NCI-H82 (cell line): ENCODE results near the gene UQCC3.
"Not testable (repeated sequence)": the region's sequence is repeated elsewhere in the genome, so short reads cannot be mapped to it uniquely, and the experiment has no call there.

Experiments
- DNase-seq: peaks from one replicate; lab custom pipeline; 2025; lab: John Stamatoyannopoulos, UW

The UQCC3 gene

GRCh38 chr11:62665599-62666258, 5.7 kb upstream of the UQCC3 start:
- DNase-seq, result peak; percentile 46

DNA sequence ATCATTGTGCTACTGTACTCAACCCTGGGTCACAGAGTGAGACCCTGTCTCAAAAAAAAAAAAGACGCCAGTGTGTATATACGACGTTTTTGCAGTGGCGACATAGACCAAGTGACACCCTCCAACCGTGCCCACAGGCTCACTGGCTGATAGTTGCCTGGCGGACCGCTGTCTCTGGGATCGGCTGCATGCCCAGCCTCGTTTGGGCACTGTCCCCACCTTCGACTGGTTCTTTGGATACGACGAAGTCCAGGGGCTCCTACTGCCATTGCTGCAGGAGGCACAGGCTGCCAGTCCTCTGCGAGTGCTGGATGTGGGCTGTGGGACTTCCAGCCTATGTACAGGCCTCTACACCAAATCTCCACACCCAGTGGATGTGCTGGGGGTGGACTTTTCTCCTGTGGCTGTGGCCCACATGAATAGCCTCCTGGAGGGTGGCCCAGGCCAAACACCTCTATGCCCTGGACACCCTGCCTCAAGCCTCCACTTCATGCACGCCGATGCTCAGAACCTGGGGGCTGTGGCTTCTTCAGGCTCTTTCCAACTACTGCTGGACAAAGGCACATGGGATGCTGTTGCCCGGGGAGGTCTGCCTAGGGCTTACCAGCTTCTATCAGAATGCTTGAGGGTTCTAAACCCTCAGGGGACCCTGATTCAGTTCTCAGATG, 5.1 kb upstream of the UQCC3 start:
- peak; percentile 37 for DNase-seq

GRCh38 chr11:62667460-62667859, 4.0 kb upstream of the UQCC3 start:
- DNase-seq, result peak; percentile 25

DNA sequence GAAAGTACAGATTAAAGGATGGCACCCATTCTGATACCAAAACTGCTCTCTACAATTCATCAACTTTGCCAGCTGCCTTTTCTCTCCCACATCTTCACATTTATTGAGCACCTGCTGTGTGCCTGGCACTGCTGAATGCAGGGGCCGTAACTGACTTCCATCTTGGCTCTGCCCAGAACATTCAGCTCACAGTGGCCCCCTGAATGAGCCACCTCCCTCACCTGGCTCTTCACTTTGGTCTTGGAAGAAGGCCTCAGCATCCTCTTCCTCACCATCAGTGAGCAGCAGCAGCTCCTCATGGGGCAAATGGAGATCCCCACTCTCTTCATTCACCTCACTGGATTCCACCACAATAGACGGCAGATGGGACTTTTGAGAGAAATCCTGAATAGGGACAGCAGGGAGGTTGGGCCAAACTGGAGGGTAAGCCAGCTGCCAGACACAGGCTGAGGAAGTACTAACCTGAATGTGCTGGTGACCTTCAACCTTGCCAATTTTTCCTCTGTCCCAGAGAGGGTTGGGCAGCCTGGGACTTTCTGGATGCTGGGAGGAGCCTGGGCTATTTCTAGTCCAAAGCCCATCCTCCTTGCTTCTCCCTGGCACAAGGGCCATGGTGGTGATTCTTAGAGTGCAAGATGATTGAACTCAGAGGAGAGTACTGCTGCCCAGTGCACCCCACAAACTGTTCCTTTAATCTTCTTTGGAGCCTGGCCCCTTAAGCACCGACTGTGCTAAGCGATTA, 1.9 kb upstream of the UQCC3 start:
- peak; percentile 88 for DNase-seq

DNA sequence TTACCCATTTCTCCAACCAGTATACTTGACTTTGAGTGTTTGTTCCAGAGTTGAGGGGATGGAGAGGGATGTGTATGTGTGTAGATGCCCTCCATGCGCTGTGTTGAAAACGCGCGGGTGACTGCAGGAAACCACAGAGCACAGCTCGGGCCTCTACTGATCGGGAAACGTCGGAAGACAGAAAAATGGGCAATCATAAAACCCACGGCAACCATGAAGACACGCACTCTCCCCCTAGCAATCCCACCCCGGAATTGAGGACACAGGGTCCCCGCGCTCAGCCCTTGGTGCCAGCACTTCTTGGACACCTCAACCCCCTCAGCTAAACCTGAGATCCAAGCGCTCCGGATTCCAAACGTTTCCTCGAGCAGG, 251 bp upstream of the UQCC3 start:
- DNase-seq, result no peak

GRCh38 chr11:62673196-62673525, 1.7 kb downstream of the UQCC3 start:
- no peak for DNase-seq

GRCh38 chr11:62675415-62675814, 3.9 kb downstream of the UQCC3 start:
- DNase-seq, result not testable (repeated sequence)

- DNase-seq, result peak; percentile 20
Measured at GRCh38 chr11:62676698-62677097, 5.2 kb downstream of the UQCC3 start.

DNA sequence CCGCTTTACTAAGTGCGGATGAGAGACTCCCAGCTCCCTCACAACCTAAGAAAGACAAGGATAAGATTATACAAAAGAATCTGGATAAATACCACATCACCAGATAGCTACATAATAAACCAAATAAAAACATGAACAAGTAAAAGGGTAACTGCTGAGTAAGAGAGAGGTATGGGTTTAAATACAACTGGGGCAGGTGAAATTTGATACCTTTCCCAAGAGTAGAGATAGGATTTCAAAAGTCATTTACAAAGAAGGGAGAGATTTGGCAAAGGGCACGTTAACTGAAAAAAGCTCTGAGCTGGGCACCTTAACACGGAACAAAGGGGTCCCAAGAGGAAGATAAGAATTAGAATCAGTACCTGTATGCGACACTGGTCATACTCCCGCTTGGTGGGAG, 5.7 kb downstream of the UQCC3 start:
- no peak for DNase-seq

DNA sequence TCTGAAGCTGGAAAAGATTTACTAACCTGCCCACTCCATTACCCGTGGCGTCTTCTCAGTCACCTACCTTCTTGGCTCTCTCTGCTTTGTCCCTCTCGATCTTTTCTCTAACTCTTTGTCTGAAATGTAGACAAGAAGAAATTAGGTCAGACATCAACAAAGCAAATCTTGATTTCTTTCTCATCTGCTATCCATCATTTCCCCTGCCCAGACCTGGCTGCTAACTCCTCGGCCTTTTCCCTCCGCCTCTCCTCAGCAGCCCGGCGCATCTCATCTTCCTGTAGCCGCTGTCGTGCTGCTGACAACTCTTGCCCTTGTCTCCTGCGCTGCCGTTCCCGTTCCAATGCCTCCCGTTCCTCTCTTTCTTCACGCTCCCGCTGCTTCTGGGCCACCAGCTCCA, 6.2 kb downstream of the UQCC3 start:
- DNase-seq, result no peak

- no peak for DNase-seq
Measured at GRCh38 chr11:62678433-62678769, 6.9 kb downstream of the UQCC3 start.

DNA sequence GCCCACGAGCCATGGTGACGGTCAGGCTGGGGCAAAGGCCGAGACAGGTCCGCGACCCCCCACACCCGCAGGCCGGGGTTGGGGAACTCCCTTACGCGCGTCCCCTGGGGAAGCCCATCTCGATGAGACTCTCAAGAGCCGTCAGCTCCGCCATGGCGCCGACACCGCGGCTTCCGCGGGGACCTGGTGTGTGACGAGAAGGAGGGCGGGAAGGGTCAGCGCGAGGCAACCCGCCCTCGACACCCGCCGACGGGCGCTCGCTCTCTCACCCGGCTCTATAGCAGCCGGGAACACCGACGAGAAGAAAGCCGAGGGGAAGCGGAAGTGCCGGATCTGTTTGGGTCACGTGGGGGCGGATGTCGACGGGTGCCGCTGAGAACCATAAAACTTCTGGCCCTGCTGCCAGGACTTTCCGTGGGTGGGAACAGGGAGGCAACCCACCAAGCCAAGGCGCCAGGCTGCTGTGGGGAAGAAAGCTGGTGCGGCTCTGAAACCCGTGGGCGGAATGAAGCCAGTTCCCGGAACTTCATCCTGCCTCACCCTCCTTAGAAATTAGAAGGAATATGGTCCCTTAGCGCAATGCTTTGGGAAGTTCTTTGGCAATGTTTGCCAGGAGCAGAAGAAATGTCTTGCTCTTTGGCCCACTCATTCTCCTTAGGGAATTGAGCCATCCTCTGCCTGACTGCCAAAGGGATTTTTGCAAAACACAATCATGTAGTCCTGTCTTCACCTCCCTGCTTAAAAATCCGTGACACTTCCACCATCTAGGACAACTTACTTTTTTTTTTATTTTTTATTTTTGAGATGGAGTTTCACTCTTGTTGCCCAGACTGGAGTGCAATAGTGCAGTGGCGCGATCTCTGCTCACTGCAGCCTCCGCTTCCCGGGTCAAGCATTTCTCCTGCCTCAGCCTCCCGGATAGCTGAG, 7.6 kb downstream of the UQCC3 start, which contains the start of gene UBXN1:
UBXN1 (minus strand) TSS at position 304 of the 927 bp plus-strand sequence; CDS start at position 154, 150 bp downstream.
- DNase-seq, result peak; percentile 90

DNA sequence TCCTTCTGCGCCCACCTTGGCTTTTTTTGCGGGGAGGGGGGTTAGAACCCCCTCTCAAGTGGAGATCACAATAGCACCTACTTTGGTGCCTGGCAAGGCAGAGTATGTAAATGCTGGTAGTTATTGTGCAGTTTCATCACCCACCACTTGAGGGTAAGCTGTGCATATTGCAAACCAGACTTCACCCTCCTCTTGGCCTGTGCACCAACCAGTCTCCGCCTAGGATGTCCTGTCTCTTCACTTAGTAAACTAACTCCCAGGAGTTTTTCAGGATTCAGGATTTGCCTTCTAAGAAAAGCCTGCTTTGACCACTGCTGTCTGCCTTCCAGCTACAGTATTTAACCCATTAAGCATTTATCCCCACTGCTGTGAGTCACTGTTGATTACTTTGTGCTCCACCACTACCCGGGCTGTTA, 9.4 kb downstream of the UQCC3 start:
- DNase-seq, result peak; percentile 79

GRCh38 chr11:62682518-62682917, 11.0 kb downstream of the UQCC3 start:
- DNase-seq, result no peak

GRCh38 chr11:62687508-62688396, 16.3 kb downstream of the UQCC3 start:
- DNase-seq, result no peak

- no peak for DNase-seq
Measured at GRCh38 chr11:62688491-62688890, 17.0 kb downstream of the UQCC3 start.

- peak; percentile 29 for DNase-seq
Measured at GRCh38 chr11:62689421-62690183, 18.1 kb downstream of the UQCC3 start, which contains the start of gene LRRN4CL. Gene LRRN4CL (minus strand): TSS chr11:62689530. CDS start chr11:62688508, 1,022 bp downstream.

DNA sequence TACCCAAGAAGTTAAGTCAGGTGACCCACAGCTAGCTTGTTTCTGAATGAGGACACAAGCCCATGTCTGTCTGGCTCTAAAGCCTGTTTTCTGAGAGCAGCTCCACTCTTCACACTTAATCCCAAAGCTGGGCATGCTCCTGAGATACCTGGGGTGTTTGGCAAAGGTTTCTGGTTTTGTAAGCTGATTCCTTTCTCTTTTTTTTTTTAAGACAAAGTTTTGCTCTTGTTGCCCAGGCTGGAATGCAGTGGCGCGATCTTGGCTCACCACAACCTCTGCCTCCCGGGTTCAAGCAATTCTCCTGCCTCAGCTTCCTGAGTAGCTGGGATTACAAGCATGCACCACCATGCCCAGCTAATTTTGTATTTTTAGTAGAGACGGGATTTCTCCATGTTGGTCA, 22.2 kb downstream of the UQCC3 start:
- DNase-seq, result not testable (repeated sequence)

DNA sequence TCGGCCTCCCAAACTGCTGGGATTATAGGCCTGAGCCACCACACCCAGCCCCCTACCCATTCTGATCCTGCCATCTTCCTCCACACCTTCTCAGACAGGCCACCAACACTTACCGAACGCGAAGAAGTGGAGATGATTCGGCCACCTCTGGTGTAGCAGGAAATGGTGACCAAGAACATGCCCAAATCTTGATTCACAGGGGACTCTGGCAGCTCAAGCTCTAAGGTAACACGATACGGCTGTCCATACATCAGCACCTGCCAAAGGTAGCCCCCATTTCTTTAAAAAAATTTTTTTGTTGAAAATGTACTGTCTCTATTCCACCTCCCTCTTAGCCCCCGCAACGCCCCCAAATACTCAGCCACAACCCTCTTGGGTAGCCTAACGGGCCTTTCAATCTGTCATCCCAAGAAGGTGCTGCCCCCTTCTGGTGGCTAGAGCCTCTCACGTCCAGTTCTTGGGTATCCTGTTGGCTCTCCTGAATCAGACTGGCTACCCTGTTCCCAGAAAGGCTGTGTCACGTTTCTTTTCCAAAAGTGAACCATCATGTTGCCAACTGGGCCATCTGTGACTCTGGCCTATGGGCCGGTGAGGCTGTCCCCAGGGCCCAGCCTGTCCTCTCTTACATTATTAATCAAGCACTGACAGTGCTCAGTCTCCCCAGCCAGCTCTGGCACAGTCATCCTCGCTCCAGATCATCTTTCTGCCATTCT, 23.1 kb downstream of the UQCC3 start:
- peak; percentile 86 for DNase-seq

- no peak for DNase-seq
Measured at GRCh38 chr11:62702246-62702645, 30.8 kb downstream of the UQCC3 start.
